Measurements from ENCODE around the gene C2CD2. TPM values are rescaled to one million over a fixed set of nuclear protein-coding genes. Genes with fewer than 3 reads are reported as not detected.

The C2CD2 gene
- total RNA-seq, 1 donor from 2014 or later, result 11.4 TPM

- no peak for ATAC-seq
Observed at GRCh38 chr21:41861255-41861654, 92.6 kb downstream of the C2CD2 start.

GRCh38 chr21:41859297-41859980, 94.4 kb downstream of the C2CD2 start:
- ATAC-seq, result no peak

- ATAC-seq, result no peak
Observed at GRCh38 chr21:41858466-41859296, 95.1 kb downstream of the C2CD2 start.

- ATAC-seq, result no peak
Observed at GRCh38 chr21:41857771-41858300, 96.0 kb downstream of the C2CD2 start.

GRCh38 chr21:41856572-41856971, 97.2 kb downstream of the C2CD2 start:
- ATAC-seq, result no peak

- peak; percentile 16 for ATAC-seq
Observed at GRCh38 chr21:41854426-41854995, 99.3 kb downstream of the C2CD2 start.

GRCh38 chr21:41852929-41853320, 100.9 kb downstream of the C2CD2 start:
- no peak for ATAC-seq

- no peak for ATAC-seq
Observed at GRCh38 chr21:41852151-41852928, 101.5 kb downstream of the C2CD2 start.

- ATAC-seq, result no peak
Observed at GRCh38 chr21:41851090-41851790, 102.6 kb downstream of the C2CD2 start.

- no peak for ATAC-seq
Observed at GRCh38 chr21:41850085-41850484, 103.7 kb downstream of the C2CD2 start.

GRCh38 chr21:41848958-41849580, 104.7 kb downstream of the C2CD2 start:
- no peak for ATAC-seq

GRCh38 chr21:41848533-41848932, 105.3 kb downstream of the C2CD2 start:
- no peak for ATAC-seq

GRCh38 chr21:41847066-41847804, 106.6 kb downstream of the C2CD2 start:
- no peak for ATAC-seq

GRCh38 chr21:41846536-41846935, 107.3 kb downstream of the C2CD2 start:
- ATAC-seq, result no peak

- ATAC-seq, result no peak
Observed at GRCh38 chr21:41846033-41846317, 107.8 kb downstream of the C2CD2 start.

- ATAC-seq, result no peak
Observed at GRCh38 chr21:41845310-41846032, 108.3 kb downstream of the C2CD2 start.

GRCh38 chr21:41843584-41843983, 110.2 kb downstream of the C2CD2 start:
- no peak for ATAC-seq

GRCh38 chr21:41840880-41841279, 112.9 kb downstream of the C2CD2 start:
- ATAC-seq, result no peak

GRCh38 chr21:41839387-41840000, 114.3 kb downstream of the C2CD2 start:
- ATAC-seq, result no peak
